Measurements from ENCODE around the gene RAB9B. TPM values are rescaled to one million over a fixed set of nuclear protein-coding genes. Genes with fewer than 3 reads are reported as not detected.

The RAB9B gene
- polyA plus RNA-seq, 1 of the 3 experiments (the other 2 are of a cell fraction), result 0.64 TPM

DNA sequence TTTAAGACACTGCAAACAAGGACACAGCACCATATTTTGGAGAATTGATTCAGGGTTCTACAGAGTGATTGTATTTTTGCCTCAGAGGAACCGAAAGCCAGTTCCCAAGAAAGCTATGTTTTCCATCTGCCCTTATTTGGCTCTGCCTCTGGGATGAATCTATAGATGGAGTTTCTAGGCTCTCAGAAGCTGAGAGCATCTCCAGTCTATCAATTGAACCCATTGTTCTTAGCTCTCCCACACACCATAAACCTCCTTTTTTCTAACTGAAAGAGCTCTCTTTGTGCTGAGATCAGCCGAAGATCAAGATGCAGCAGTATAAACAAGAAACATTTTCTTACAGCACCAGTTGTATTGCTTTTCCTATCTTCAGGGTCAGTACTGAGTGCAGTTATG lies 38.5 kb downstream of the RAB9B start:
- Histone ChIP-seq H3K4me3 (ENCODE audit: low read depth in 2 of 2, low read length in 1 of 2) (peak overlapping the region; percentile 17 to 49; a peak in 2 of 4 replicates), H3F3A (replicated peaks; ENCODE audit: insufficient read depth) (peaks cover 4% of the 10 kb centered on the region), H3K9me2 (no peaks in the 10 kb centered on the region), H3K4me2 (peak overlapping the region; percentile 56), H3K9me3 (no peaks in the 10 kb centered on the region), H3K36me3 (replicated peaks in 1 of 2; ENCODE audit: control insufficient read depth in 1 of 2, insufficient read depth in 2 of 2, low read length in 1 of 2) (no peaks in the 10 kb centered on the region), H2AFZ (ENCODE audit: low read depth) (peak overlapping the region; percentile 45), H3K9ac (no peak overlapping the region; the same call in 1 of the 2 replicates), H4K20me1 (ENCODE audit: insufficient read depth) (no peaks in the 10 kb centered on the region), H3K27ac (ENCODE audit: low read depth in 2 of 2, low read length in 1 of 2) (peak overlapping the region; percentile 16 to 70; a peak in 3 of 4 replicates), H3K27me3 (ENCODE audit: insufficient read depth) (no peaks in the 10 kb centered on the region), H3K79me2 (ENCODE audit: insufficient read depth) (no peaks in the 10 kb centered on the region), H3K4me1 (ENCODE audit: control insufficient read depth in 1 of 2, insufficient read depth in 2 of 2, low read depth in 1 of 2, low read length in 1 of 2) (peaks cover 0 to 4% of the 10 kb centered on the region in 2 experiments; a peak in 2 of 4 replicates)
- TF ChIP-seq MEF2A (IDR thresholded peaks at IDR 0.05; ENCODE audit: borderline replicate concordance, low read depth), result no peak
- TF ChIP-seq GABPA (IDR thresholded peaks at IDR 0.05; ENCODE audit: low read depth), result no peak
- TF ChIP-seq ELF1 (IDR thresholded peaks at IDR 0.05), result no peak
- no peak for TF ChIP-seq TCF12 (IDR thresholded peaks at IDR 0.05)
- TF ChIP-seq, protein P1, sequence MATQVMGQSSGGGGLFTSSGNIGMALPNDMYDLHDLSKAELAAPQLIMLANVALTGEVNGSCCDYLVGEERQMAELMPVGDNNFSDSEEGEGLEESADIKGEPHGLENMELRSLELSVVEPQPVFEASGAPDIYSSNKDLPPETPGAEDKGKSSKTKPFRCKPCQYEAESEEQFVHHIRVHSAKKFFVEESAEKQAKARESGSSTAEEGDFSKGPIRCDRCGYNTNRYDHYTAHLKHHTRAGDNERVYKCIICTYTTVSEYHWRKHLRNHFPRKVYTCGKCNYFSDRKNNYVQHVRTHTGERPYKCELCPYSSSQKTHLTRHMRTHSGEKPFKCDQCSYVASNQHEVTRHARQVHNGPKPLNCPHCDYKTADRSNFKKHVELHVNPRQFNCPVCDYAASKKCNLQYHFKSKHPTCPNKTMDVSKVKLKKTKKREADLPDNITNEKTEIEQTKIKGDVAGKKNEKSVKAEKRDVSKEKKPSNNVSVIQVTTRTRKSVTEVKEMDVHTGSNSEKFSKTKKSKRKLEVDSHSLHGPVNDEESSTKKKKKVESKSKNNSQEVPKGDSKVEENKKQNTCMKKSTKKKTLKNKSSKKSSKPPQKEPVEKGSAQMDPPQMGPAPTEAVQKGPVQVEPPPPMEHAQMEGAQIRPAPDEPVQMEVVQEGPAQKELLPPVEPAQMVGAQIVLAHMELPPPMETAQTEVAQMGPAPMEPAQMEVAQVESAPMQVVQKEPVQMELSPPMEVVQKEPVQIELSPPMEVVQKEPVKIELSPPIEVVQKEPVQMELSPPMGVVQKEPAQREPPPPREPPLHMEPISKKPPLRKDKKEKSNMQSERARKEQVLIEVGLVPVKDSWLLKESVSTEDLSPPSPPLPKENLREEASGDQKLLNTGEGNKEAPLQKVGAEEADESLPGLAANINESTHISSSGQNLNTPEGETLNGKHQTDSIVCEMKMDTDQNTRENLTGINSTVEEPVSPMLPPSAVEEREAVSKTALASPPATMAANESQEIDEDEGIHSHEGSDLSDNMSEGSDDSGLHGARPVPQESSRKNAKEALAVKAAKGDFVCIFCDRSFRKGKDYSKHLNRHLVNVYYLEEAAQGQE (IDR thresholded peaks at IDR 0.05; ENCODE audit: low read depth, low read length), result no peak
- no peak for TF ChIP-seq MXI1 (IDR thresholded peaks at IDR 0.05; ENCODE audit: low read depth, low read length)
- TF ChIP-seq, protein P2, sequence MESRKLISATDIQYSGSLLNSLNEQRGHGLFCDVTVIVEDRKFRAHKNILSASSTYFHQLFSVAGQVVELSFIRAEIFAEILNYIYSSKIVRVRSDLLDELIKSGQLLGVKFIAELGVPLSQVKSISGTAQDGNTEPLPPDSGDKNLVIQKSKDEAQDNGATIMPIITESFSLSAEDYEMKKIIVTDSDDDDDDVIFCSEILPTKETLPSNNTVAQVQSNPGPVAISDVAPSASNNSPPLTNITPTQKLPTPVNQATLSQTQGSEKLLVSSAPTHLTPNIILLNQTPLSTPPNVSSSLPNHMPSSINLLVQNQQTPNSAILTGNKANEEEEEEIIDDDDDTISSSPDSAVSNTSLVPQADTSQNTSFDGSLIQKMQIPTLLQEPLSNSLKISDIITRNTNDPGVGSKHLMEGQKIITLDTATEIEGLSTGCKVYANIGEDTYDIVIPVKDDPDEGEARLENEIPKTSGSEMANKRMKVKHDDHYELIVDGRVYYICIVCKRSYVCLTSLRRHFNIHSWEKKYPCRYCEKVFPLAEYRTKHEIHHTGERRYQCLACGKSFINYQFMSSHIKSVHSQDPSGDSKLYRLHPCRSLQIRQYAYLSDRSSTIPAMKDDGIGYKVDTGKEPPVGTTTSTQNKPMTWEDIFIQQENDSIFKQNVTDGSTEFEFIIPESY (IDR thresholded peaks at IDR 0.05; ENCODE audit: borderline replicate concordance, low read depth), result no peak
- no peak for TF ChIP-seq JUND (IDR thresholded peaks at IDR 0.05)
- no peak for TF ChIP-seq TAF1 (IDR thresholded peaks at IDR 0.05; ENCODE audit: borderline replicate concordance, low read depth, low read length)
- no peak for TF ChIP-seq POLR2AphosphoS5 (IDR thresholded peaks at IDR 0.05; ENCODE audit: low read depth, low read length)
- TF ChIP-seq, protein P3, sequence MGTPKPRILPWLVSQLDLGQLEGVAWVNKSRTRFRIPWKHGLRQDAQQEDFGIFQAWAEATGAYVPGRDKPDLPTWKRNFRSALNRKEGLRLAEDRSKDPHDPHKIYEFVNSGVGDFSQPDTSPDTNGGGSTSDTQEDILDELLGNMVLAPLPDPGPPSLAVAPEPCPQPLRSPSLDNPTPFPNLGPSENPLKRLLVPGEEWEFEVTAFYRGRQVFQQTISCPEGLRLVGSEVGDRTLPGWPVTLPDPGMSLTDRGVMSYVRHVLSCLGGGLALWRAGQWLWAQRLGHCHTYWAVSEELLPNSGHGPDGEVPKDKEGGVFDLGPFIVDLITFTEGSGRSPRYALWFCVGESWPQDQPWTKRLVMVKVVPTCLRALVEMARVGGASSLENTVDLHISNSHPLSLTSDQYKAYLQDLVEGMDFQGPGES (IDR thresholded peaks at IDR 0.05; ENCODE audit: low read depth, low read length), result no peak
- no peak for TF ChIP-seq FOXJ3 (CRISPR knock-in tag; IDR thresholded peaks at IDR 0.05)
- TF ChIP-seq RXRA (IDR thresholded peaks at IDR 0.05; ENCODE audit: borderline replicate concordance, low read depth), result no peak
- no peak for TF ChIP-seq SIN3A (IDR thresholded peaks at IDR 0.05; ENCODE audit: borderline replicate concordance, low read depth, low read length)
- TF ChIP-seq NFIC (IDR thresholded peaks at IDR 0.05; ENCODE audit: borderline replicate concordance), result no peak
- TF ChIP-seq FOXM1 (IDR thresholded peaks at IDR 0.05; ENCODE audit: low read depth), result no peak
- WGBS (ENCODE audit: low lambda C conversion rate), result 5% methylated on average over 2 of the region's 2 CpGs
- no peak for DNase-seq
- CTCF ChIA-PET, result no interaction called here
- POLR2A ChIA-PET, result no interaction called here
